ENCODE results near the gene OR2T33.
A peak's percentile ranks its signal among the peaks of the same experiment; 100 is the strongest.
"Not testable (repeated sequence)": the region's sequence is repeated elsewhere in the genome, so short reads cannot be mapped to it uniquely, and the experiment has no call there.

Gene OR2T33, protein sequence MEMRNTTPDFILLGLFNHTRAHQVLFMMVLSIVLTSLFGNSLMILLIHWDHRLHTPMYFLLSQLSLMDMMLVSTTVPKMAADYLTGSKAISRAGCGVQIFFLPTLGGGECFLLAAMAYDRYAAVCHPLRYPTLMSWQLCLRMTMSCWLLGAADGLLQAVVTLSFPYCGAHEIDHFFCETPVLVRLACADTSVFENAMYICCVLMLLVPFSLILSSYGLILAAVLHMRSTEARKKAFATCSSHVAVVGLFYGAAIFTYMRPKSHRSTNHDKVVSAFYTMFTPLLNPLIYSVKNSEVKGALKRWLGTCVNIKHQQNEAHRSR

DNA sequence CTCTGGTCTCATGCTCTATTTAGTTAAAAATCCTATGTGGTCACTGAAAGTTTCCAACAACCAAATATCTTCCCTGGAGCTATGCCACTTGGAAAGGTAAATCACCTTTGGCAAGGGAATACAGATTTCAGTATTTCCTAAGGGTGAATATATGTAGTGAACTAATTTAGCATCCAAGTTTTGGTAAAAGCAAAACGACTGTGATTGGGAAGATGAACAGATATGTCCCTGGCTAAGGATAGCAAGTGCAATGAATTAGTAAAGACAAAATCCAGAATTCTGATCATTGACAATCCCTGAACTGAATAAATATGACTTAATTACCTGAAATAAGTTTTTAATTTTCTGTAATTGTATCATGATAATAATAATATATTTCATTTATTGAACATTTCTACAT lies at the start of gene OR2T33:
TSS of gene OR2T33 (minus strand) at position 101 of the 400 bp plus-strand sequence. CDS start 4,162 bp downstream, outside the sequence.
- no peak for DNase-seq (ENCODE audit: low spot score)

DNA sequence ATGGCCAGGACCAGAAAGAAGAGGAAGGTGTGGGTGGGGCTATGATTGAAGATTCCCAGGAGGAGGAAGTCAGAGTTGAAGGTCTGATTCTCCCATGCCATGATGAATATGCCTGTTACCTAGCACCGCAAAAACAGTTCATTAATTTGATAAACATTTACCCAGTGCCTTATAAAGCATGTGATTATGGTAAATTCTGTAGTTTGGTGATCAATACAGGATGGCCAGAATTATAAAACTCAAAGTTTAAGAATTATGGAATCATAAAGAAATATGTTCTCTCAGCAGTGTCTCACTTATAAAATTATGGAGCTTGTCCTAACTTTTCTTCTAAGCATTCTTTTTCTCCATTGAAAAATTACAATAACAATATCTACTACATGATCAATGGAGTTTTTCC lies 46.7 kb upstream of the OR2T33 start, which contains the start of gene OR2M7:
TSS of gene OR2M7 (minus strand) at position 101 of the 400 bp plus-strand sequence. CDS start at position 101, 0 bp downstream.
- no peak for DNase-seq (ENCODE audit: low spot score)

DNA sequence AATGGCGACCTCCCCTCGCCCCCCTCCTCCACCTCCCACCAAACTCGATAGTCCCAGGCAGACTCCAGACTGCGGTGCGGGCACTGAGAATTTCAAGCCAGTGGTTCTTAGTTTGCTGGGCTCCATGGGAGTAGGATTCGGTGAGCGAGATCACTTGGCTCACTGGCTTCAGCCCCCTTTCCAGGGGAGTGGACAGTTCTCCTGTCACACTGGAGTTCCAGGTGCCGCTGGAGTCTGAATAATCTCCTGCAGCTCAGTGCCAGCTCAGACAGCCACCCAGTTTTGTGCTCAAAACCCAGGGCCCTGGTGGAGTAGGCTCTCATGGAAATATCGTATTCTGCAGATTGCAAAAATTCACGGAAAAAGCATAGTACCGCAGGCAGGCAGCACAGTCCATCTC lies 39.0 kb upstream of the OR2T33 start:
- no peak for DNase-seq (ENCODE audit: low spot score)

DNA sequence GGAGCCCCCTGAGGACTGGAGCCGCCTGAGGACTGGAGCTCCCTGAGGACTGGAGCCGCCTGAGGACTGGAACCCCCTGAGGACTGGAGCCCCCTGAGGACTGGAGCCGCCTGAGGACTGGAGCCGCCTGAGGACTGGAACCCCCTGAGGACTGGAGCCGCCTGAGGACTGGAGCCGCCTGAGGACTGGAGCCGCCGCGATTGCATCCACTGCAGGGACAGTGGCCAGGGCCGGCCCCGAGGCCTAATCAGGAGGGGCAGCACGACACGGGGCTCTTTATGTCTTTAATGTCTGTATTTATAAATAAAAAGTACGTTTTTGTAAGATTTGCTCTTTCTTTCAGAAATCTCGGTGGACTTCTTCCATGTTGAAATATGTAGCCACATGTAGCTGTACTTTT lies 29.0 kb upstream of the OR2T33 start:
- DNase-seq (ENCODE audit: low spot score) = not testable (repeated sequence)

DNA sequence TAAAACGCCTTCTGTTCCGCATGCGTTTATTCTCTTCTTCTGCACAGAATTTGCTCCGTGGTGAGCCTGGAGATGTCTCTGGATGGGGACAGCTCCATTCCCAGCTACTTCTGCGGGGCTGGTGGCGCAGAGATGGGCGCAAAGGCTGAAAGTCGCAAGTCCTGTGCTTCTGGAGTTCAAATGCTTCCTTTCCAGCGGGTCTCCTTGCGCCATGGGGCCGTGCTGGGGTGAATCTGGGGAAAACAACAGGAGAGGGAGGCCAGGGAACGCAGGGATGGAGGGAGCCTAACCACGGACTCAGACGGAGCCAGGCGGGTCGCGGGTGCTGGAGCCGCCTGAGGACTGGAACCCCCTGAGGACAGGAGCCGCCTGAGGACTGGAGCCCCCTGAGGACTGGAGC lies 28.3 kb upstream of the OR2T33 start:
- no peak for DNase-seq (ENCODE audit: low spot score)

DNA sequence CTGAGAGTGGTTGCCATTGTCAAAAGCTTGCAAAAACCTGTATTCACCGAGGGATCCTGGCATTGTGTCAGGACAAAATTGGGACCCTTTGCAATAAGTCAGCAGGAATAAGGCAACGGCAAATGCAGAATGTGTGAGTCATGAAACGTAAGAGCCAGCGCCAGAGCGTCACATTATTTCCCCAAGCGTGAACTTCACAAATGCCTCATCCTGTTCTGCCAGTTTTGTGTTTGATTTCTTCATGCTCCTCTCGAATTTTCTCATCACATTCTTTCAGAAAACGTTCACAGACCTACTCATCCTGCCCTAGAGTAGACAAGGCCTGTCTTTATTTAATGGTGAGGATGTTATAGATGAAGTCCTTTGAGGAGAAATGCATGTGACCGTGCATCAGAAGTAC lies 27.9 kb upstream of the OR2T33 start:
- DNase-seq (ENCODE audit: low spot score) = not testable (repeated sequence)

DNA sequence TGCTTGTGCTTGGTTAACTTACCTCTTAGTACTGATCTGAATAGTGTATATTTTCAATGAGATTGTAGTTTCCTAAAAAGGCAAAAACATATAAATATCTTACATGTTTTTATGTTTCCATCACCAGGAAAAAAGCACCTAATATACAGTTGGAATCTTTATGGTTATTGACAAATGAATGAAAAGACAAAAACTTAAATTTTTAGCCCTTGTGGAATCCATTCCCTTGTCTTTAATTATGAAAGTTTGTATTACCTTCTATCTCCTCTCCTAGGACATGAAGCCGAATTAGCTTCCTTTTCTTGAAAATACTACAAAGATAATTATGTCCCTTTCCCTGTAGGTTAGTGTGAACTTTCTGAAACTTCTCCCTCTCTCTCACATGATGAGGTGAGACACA lies 25.5 kb upstream of the OR2T33 start, which contains the start of gene OR2T12:
TSS of gene OR2T12 (minus strand) at position 101 of the 400 bp plus-strand sequence. CDS start 7,846 bp downstream, outside the sequence.
- no peak for DNase-seq (ENCODE audit: low spot score)

DNA sequence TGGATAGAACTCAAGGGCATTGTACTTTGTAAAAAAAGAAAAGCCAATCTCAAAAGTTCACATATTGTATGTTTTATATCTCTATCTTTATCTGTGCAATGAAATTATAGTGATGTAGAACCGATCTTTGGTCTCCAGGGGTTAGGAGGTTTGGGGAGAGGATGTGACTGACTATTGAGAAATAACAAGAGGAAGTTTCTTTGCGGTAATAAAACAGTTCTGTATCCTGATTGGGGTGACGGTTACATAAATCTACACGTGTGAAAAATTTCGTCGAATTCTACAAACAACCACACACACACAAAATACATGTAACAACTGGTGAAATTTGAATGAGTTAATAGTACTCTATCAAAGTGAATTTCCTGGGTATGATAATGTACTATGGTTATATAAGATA lies 10.6 kb upstream of the OR2T33 start:
- DNase-seq (ENCODE audit: low spot score) = no peak

DNA sequence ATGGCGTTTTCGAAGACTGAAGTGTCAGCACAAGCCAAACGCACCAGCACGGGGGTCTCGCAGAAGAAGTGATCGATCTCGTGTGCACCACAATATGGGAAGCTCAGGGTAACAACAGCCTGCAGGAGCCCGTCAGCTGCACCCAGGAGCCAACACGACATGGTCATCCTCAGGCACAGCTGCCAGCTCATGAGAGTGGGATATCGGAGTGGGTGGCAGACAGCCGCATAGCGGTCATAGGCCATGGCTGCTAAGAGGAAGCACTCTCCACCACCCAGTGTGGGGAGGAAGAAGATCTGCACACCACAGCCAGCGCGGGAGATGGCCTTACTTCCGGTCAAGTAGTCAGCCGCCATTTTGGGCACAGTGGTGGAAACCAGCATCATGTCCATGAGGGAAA lies 4.6 kb downstream of the OR2T33 start:
- not testable (repeated sequence) for DNase-seq (ENCODE audit: low spot score)

DNA sequence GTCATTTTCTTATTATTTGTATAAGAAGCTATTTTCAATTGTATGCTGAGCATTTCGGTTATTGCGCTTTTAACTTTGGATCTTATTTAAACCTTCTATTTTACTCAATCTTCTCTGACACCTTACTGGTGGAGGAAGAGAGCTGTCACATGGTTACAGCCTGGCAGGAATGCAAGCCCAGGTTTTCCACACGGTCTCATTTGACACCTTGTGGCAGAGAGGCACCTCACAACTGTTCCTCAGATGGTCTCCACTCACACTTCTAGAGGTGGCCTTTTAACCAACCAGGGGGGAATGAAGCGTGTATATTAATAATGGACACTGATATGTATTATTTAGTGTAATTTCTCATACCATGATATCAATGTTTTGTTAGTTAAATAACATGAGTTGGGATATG lies 9.6 kb downstream of the OR2T33 start:
- no peak for DNase-seq (ENCODE audit: low spot score)

DNA sequence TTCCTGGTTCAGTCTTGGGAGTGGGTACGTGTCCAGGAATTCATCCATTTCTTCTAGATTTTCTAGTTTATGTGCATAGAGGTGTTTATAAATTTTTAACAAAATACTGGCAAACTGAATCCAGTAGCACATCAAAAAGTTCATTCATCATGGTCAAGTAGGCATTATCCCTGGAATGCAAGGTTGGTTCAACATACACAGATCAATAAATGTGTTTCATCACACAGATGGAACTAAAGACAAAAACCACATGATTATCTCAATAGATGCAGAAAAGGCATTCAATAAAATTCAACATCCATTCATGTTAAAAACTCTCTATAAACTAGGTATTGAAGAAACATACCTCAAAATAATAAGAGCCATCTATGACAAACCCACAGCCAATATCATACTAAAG lies 18.5 kb downstream of the OR2T33 start:
- DNase-seq (ENCODE audit: low spot score) = not testable (repeated sequence)

DNA sequence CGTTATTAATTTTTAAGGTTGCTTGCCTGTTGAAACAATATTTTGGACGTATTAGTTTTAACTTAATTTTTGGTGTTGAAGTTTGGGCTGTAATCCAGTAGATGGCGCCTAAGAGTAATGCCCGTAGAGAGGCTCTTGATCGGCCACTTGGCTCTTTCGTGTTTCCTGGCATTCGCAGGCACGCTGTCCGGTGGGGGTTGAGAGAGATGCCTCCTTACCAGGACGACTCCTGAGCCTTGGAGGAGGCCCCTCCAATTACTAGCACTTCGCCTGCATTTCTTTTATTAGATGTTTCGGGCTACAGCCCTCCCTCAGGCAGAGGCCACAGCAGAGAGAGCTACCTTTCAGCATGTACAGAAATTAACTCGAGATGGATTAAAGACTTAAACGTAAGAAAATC lies 34.6 kb downstream of the OR2T33 start:
- peak; percentile 4 for DNase-seq (ENCODE audit: low spot score)

DNA sequence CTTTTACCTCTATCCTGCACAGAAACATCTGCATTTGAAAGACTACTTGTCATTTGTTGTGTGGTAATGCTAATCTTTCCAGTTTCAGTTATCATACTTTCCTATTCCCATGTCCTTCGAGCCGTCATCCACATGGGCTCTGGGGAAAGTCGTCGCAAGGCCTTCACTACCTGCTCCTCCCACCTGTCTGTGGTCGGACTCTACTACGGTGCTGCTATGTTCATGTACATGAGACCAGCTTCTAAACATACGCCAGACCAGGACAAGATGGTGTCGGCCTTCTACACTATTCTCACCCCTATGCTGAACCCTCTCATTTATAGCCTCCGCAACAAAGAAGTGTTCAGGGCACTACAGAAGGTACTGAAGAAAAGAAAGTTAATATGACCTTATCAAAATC lies 38.3 kb downstream of the OR2T33 start:
- DNase-seq (ENCODE audit: low spot score) = no peak

DNA sequence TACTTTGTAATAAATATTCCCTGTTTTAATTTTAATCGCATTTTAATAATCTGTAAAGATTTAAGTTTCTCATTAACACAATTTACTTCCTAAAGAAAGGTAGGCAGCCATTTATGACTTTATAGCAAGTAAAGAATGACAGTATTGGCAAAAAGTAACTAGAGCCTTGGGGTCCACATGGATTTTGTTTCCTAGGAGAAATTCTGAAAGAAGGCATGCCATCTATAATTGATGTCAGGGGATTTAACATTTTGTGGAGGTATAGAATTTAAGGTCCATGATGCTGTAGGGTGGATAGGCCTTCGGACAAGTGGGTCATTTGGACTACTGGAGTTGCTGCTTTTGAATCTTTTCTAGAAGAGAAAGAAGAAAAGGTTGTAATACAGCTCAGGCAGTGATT lies 46.7 kb downstream of the OR2T33 start, which contains the start of gene OR2M4:
TSS of gene OR2M4 (plus strand) at position 301 of the 400 bp plus-strand sequence. CDS start 7,512 bp downstream, outside the sequence.
- no peak for DNase-seq (ENCODE audit: low spot score)

DNA sequence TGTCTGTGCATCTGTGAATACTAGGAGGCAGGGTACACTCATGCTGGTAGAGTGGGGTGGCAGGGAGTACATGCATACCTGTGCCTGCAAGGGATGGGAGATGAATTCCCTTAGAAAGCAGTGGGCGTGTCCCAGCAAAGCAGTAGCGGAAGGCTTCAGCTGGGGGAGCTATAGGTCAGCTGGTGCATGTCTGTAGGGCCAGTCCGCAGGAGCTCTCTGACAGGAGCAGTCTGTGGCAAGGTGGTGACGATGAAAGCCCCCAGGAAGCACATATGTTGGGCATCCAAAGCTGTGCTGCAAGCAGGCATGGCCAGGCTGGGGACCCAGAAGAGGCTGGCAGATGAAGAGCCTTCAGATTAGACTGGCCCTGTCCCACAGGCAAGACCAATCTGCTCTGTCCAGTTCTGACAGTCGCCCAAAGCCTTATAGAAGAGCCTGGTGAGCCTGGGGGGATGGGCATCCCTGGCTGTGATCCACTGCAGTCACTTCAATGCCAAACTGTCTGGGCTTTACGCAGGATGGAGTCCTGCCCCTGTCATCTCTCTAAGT lies 48.3 kb downstream of the OR2T33 start:
- DNase-seq (ENCODE audit: low spot score) = no peak

DNA sequence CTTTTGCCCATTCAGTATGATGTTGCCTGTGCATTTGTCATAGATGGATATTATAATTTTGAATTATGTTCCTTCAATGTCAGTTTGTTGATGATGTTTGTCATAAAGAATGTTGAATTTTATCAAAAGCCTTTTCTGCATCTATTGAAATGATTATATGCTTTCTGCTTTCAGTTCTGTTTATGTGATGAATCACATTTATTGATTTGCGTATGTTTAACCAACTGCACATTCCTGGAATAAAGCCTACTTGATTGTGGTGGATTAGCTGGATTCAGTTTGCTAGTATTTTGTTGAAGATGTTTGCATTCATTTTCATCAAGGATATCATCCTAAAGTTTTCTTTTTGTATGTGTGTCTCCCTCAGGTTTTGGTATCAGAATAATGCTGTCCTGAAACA lies 52.2 kb downstream of the OR2T33 start:
- DNase-seq (ENCODE audit: low spot score) = no peak
